GM19463 (cell line): ENCODE measurements around the gene AVPI1.
A peak's percentile ranks its signal among the peaks of the same experiment; 100 is the strongest.
"Not testable (repeated sequence)": the region's sequence is repeated elsewhere in the genome, so short reads cannot be mapped to it uniquely, and the experiment has no call there.

Source experiments
- ATAC-seq: cut with Tn5 transposase; IDR thresholded peaks from one replicate; pipeline ENCODE4 v1.9.1; 2021; ENCODE audit warnings: mild to moderate bottlenecking, moderate library complexity; ENCODE audit not compliant: unreplicated experiment

Gene AVPI1

GRCh38 chr10:97713339-97713825 is 26.3 kb upstream of the AVPI1 start, which contains the start of gene MARVELD1:
TSS of gene MARVELD1 (plus strand) at chr10:97713730. CDS start at chr10:97713877, 147 bp downstream.
- no peak for ATAC-seq

DNA sequence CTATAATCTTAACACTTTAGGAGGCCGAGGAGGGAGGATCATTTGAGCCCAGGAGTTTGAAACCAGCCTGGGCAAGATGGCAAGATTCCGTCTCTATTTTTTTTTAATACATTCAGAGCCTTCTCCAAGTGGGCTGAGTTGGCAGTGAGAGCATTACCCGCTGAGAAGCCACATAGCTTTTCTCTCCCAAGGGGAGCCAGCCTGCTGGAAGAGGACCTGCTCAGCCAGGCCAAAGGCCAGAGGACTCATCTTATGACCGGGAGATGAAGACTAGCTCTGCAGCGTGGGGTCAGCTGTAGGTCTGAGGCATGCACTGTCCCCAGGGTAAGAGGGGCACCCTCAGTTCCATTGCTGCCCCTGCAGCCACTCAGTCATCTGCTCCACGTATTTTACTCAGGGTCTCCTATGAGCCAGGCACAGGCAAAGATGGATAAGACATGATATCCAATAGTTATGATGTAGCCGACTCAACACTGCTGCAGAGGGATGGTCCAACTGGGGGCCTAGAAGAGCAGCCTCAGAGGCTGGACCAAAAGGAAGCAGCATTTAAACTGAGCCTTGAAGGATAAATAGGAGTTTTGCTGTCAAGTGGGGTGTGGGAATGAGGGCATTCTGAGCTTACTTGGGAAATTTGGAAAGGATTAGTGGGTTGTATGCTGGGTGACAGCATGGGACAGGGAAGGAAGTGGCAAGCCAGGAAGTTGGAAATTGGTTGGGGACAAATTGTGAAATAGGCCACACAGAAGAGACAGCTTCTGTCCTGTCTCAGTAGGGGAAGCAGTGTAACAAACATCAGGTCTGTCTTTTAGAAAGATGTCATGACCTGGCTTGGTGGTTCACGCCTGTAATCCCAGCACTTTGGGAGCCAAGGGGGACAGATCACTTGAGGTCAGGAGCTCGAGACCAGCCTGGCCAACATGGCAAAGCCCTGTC is 24.9 kb upstream of the AVPI1 start:
- no peak for ATAC-seq

DNA sequence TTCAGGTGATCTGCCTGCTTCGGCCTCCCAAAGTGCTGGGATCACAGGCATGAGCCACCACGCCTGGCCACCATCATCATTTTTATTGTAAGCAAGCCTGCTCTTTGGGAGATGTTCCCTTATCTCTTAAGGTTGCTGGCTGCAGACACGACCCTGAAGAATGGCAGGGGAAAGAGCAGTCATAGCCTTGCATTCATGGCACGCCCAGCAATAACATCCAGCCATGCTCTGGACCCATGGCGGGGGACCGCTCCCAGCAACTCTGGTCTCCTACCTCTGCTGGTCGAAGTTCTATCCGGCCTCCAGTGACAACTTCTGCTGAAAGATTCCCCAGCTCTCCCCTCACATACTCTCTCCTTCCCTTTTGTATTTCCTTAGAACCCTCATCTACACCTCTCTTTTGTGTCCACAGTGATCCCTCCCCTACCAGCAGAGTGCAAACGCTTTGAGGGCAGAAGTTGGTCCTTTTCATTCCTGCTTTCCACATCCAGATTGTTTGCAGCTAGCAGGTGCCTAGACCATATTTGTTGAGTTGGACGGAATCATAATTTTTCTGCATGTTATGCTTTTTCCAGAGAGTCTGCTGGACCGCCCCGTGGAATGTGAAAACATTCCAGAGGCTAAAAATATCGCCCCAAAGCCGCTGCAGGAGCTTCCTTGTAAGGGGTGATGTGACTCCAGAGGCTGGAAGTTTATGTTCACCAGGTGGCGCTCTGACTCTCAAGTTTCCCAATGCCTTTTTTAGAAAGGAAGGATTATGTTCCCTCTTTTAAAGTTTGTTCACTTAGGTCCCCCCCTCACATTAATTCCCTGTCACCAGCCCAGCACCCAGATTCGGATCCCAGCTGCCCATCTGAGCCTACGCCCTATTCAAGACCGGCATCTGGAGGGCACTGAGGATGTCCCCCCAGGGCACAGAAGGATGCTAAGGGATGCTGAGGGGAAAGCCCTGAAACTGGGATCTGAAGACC is 22.2 kb upstream of the AVPI1 start:
- no peak for ATAC-seq

DNA sequence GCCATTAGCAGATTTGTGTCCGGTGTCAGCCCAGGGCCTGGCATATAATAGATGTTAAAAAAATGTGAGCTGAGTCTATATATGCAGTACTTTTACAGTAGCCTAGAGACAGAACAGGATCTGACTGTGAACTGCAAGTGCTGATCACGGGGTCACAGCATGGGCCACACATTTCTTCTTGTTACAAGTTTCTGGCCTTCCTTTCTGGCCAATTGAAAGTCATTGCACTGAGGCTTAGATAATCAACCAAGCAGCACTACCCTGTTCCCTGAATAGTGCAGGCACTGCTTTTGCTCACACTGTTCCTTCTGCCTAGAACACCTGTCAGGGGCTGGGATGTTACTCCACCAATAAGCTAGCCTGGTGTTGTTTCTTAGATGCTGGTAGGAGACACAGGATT is 21.1 kb upstream of the AVPI1 start:
- no peak for ATAC-seq

GRCh38 chr10:97707134-97707861 is 20.3 kb upstream of the AVPI1 start:
- ATAC-seq = no peak

DNA sequence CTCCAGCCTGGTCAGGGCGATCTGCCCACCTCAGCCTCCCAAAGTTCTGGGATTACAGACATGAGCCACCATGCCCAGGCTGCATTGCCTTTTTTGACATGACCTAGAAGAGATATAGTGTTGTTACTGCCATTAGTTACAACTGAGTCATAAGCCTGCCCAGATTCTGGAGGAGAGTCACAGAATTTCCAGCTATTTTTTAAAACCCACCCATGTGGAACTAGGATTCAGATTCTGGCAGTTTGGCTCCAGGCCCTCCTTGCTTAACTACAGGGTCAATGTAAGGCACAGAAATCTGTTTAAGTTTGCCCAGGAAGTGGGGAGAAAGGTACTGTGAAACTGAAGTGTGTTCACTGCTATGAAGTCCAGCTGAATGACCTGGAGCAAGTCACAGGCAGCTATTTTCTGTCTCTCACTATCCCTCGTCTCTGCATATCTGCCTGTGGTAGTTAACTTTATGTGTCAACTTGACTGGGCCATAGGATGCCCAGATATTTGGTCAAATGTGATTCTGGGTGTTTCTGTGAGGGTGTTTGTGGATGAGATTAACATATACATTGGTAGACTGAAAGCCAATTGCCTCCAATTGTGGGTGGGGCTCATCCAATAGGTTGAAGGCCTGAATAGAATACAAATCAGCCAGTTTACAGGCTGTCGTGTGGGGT is 18.1 kb upstream of the AVPI1 start:
- ATAC-seq = no peak

DNA sequence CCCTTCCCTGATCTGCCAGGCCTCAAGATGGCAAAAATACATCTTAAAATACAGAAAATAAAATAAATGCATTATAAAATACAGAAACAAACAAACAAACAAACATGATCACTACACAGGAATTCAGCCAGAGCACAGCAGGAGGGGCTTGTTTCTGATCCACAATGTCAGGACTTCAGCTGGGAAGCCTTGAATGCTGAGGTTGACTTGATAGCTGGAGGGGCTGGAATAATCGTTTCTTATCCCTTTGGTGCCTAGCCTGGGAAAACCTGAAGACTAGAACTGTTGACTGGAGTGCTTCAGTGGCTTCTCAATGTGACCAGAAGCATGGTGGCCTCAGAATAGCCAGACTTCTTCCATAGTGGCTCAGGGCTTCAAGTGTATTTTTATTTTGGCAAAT is 17.3 kb upstream of the AVPI1 start:
- no peak for ATAC-seq

GRCh38 chr10:97703398-97704067 is 16.5 kb upstream of the AVPI1 start:
- ATAC-seq = no peak

DNA sequence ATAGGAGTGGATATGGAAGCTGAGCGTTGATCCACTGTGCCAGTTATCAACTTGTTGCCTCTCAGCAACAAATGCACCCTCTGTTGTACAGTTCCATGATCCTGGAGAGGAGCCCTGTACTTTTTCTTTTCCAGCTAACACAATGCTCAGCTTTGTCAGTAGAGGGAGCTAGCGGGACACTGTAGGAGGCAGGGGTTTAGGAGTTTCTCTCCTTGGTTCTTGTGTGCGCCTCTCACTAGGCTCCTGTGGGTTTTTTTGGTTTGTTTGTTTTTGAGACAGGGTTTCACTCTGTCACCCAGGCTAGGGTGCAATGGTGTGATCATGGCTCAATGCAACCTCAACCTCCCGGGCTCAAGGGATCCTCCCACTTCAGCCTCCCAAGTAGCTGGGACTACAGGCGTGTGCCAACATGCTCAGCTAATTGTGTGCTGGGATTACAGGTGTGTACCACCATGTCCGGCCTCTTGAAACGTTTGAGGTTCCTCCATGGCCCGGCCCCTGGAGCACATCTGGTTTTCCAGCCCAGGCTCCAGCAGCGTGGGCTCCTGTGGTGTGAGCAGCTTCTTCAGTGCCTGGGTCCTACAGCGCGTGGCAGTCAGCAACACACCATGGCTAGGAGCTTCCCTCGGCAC is 14.5 kb upstream of the AVPI1 start:
- ATAC-seq = peak; percentile 65

- ATAC-seq = not testable (repeated sequence)
These were observed 11.1 kb upstream of the AVPI1 start for GRCh38 chr10:97698072-97698655.

GRCh38 chr10:97690133-97690532 is 3.1 kb upstream of the AVPI1 start:
- ATAC-seq = no peak

DNA sequence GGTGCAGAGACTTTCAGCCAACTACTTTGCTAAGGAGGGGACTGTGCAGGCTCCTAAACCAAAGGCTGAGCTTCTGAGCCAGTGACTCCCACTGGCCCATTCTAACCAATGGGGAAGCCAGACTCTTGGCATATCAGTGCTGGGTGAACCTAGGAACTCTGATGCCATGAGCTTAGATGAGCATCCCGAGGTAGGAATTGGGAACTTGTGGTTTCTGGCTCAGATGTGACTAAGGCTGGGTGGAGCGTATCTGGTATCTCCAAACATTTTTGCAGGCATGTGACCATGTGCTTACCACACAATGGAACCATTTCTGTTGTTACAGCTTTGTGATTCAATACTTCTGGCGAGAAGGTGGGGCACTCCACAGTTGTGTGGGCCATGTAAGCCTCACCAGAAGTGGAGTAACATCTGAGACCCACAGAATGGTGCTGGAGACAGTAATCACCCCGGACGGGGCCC is 2.5 kb upstream of the AVPI1 start:
- ATAC-seq = no peak

GRCh38 chr10:97687785-97688781 is 1.0 kb upstream of the AVPI1 start:
- ATAC-seq = no peak

DNA sequence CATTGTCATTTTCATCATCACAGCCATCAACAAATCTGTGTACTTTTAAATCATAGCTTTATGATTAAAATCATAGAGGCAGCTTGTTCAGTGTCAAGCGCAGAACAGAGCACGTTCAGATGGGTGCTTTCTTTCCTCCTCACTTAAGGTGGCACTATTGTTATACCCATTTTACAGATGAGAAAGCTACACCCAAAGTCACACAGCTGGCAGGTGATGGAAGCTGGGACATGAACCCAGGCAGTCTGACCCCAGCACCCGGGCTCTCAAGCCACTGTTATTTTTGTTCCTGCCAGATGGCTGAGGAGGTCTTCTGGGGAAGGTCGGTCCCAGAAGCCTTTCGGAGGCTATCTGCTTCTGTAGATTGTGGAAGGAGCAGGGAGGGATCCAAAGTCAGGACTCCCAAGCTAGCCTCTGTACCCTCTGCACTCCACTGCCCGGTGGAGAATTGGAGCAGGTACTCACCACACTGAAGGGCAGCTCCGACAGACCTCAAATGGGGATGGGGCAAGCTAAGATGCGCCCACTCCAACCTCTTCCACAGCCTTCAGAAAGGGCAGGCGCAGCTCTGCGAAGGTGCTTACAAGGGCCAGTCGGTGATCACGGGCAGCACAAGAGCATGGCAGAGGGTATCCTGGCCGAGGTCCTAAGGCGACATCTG is 610 bp downstream of the AVPI1 start:
- no peak for ATAC-seq

DNA sequence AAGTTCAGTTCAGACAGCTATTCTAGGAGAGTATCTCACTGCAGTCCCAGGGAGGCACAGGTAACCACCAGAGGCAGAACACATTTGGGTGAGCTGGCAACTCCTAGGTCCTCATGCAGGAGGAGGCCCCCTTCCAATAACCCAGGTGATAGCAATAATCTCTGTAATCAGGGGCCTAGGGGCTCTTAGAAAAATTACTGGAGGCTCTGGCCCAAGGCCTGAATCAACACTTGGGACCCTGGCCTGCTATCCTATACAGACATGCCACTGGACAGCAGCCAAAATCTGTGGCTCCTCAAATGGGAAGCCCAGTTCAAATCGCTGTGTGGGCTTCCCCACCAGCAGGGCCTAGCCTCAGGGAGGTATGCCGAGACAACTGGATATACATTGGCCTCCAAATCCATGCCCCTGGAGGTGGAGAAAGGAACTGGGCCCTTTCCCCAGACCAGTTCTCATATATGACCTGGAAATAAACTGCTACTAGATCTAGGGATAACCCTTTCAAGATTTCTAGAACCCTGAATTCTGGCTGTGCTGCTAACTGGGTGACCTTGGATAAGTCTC is 1.6 kb downstream of the AVPI1 start:
- ATAC-seq = no peak

DNA sequence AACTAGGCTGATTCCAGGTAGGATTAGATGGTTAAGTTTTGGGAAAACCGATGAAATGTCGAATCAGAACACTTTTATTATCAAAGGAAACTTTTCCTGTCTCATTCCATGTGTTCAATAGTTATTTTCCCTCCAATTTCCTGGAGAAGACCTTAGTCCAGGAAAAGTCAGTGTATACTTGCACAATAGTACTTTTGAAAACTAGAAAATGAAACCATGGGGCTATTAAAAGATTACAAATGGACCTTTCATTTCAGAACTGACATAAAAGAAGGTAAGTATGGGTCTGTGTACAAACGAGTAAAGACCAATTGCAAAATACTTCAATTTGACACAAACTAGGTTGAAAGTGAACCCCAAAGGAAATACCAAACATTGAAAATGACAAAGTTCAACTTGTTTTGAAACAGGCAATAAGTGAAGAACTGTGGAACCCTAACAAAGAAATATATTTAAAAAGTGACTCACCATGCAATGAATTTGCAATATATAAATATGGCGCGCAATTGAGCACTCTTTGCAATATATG is 2.1 kb downstream of the AVPI1 start:
- ATAC-seq = no peak
